HS-27A (cell line): Measurements from ENCODE around the gene PEX11B.

Experiments
- DNase-seq: peaks from one replicate; pipeline ENCODE4 v3.0.0-alpha.2; 2012; ENCODE audit warnings: low read depth, missing footprints

Gene PEX11B

GRCh38 chr1:145906954-145907753 lies 11.4 kb downstream of the PEX11B start:
- no peak for DNase-seq

- no peak for DNase-seq
These were observed 17.1 kb downstream of the PEX11B start for GRCh38 chr1:145901312-145902021.

GRCh38 chr1:145898756-145899155 lies 19.8 kb downstream of the PEX11B start:
- no peak for DNase-seq

GRCh38 chr1:145897969-145898368 lies 20.5 kb downstream of the PEX11B start:
- no peak for DNase-seq

GRCh38 chr1:145895471-145895870 lies 23.0 kb downstream of the PEX11B start:
- no peak for DNase-seq

GRCh38 chr1:145893306-145894055 lies 25.0 kb downstream of the PEX11B start:
- DNase-seq, result no peak

- DNase-seq, result no peak
These were observed 25.9 kb downstream of the PEX11B start for GRCh38 chr1:145892486-145893087.

- peak; percentile 96 for DNase-seq
These were observed 26.7 kb downstream of the PEX11B start for GRCh38 chr1:145891587-145892485.

GRCh38 chr1:145891143-145891542 lies 27.4 kb downstream of the PEX11B start:
- no peak for DNase-seq

- DNase-seq, result no peak
These were observed 28.8 kb downstream of the PEX11B start for GRCh38 chr1:145889722-145890121.

- DNase-seq, result no peak
These were observed 30.9 kb downstream of the PEX11B start for GRCh38 chr1:145887631-145888030.

GRCh38 chr1:145886816-145887215 lies 31.7 kb downstream of the PEX11B start:
- no peak for DNase-seq

GRCh38 chr1:145886390-145886789 lies 32.1 kb downstream of the PEX11B start:
- no peak for DNase-seq

GRCh38 chr1:145885738-145886287 lies 32.7 kb downstream of the PEX11B start, which contains the start of gene ANKRD35:
TSS of gene ANKRD35 (minus strand) at chr1:145885866. CDS start at chr1:145885758, 108 bp downstream.
- DNase-seq, result no peak

GRCh38 chr1:145884675-145885074 lies 33.8 kb downstream of the PEX11B start:
- no peak for DNase-seq

- DNase-seq, result no peak
These were observed 38.7 kb downstream of the PEX11B start for GRCh38 chr1:145879775-145880174.

- DNase-seq, result no peak
These were observed 39.8 kb downstream of the PEX11B start for GRCh38 chr1:145878724-145879123.

GRCh38 chr1:145877923-145878486 lies 40.5 kb downstream of the PEX11B start:
- DNase-seq, result no peak

GRCh38 chr1:145874646-145875045 lies 43.9 kb downstream of the PEX11B start:
- DNase-seq, result no peak
